Breast epithelium (tissue), 3 donors: ENCODE measurements around the gene STX8.

Experiments used
- CTCF ChIP-seq, 3 donors: fragments of 450-650 bp; IDR thresholded peaks; one replicate each; pipeline ENCODE4 v1.5.1; 2016 to 2017; ENCODE audit warnings: antibody characterized with exemption in 3 of 3, mild to moderate bottlenecking in 3 of 3, moderate library complexity in 3 of 3
- POLR2A ChIP-seq: fragments of 450-650 bp; IDR thresholded peaks from one replicate; pipeline ENCODE4 v1.6.1; 2016; ENCODE audit warnings: antibody characterized with exemption, mild to moderate bottlenecking, moderate library complexity
- POLR2AphosphoS5 ChIP-seq, 3 donors: sonication (generic); formaldehyde crosslinking; IDR thresholded peaks; one replicate each; pipeline ENCODE4 v1.6.1; 2017; ENCODE audit warnings: antibody characterized with exemption in 3 of 3

- TF ChIP-seq CTCF (IDR thresholded peaks at IDR 0.05) (no peak), POLR2AphosphoS5 (IDR thresholded peaks at IDR 0.05) (no peak), POLR2A (no peak)
Measured at GRCh38 chr17:9206741-9207332, 368.8 kb downstream of the STX8 start.
